K562 (cell line): ENCODE results near the gene CD69. TPM values are rescaled to one million over a fixed set of nuclear protein-coding genes. Genes with fewer than 3 reads are reported as not detected.

ENCODE experiments used
- CBFA2T3 ChIP-seq: fragments of 450-650 bp; IDR thresholded peaks from 2 replicates; pipeline ENCODE4 v1.6.1; 2017
- CEBPG ChIP-seq, 3 experiments: fragments of 200-800 bp in 1 of 3; sonication (Bioruptor generic) in 1 of 3; sonication (generic) in 1 of 3; formaldehyde crosslinking in 1 of 3; IDR thresholded peaks in 2 of 3; conservative IDR thresholded peaks in 1 of 3; 2 replicates each; pipeline versions ENCODE4 v1.6.1 to v1.8.0; 2016 to 2022; ENCODE audit warnings: missing compliant biosample characterization in 2 of 3, missing genetic modification characterization in 2 of 3, mild to moderate bottlenecking in 1 of 3, missing genetic modification reagents in 1 of 3
- ELF2 ChIP-seq: fragments of 250-450 bp; sonication (Bioruptor Pico); IDR thresholded peaks from 2 replicates; pipeline ENCODE4 v1.5.0; 2021; ENCODE audit warnings: mild to moderate bottlenecking
- IFI16 ChIP-seq: fragments of 250-450 bp; sonication (Bioruptor Pico); IDR thresholded peaks from 2 replicates; pipeline ENCODE4 v2.1.2; 2022; ENCODE audit warnings: mild to moderate bottlenecking, inconsistent platforms
- JUND ChIP-seq, 2 experiments: IDR thresholded peaks; 2 replicates in 1 of 2; 3 replicates in 1 of 2; pipeline ENCODE4 v1.6.1; 2011; ENCODE audit warnings: borderline replicate concordance in 2 of 2, low read depth in 2 of 2, low read length in 2 of 2, improper control_type of control experiment in 1 of 2, missing biosample characterization in 1 of 2, missing genetic modification characterization in 1 of 2, missing genetic modification reagents in 1 of 2
- MEIS2 ChIP-seq: fragments of 450-650 bp; IDR thresholded peaks from 2 replicates; pipeline ENCODE4 v1.6.1; 2014; ENCODE audit warnings: mild to moderate bottlenecking; ENCODE audit not compliant: partially characterized antibody
- SMARCA4 ChIP-seq: fragments of 450-650 bp; IDR thresholded peaks from 2 replicates; pipeline ENCODE4 v1.6.1; 2016
- STAG1 ChIP-seq: sonication (generic); formaldehyde crosslinking; IDR thresholded peaks from 2 replicates; pipeline ENCODE4 v1.5.0; 2020; ENCODE audit warnings: missing genetic modification reagents, borderline replicate concordance
- TCF3 ChIP-seq: sonication (generic); formaldehyde crosslinking; IDR thresholded peaks from 2 replicates; pipeline ENCODE4 v1.4.0; 2020; ENCODE audit warnings: mild to moderate bottlenecking, missing genetic modification reagents
- TRIM24 ChIP-seq, 2 experiments: fragments of 450-650 bp; IDR thresholded peaks; 2 replicates each; pipeline ENCODE4 v1.6.1; 2016
- ZNF395 ChIP-seq: fragments of 200-800 bp; sonication (Bioruptor generic); IDR thresholded peaks from 2 replicates; pipeline ENCODE4 v1.6.1; 2017; ENCODE audit warnings: missing genetic modification characterization, missing compliant biosample characterization
- ZNF586 ChIP-seq: fragments of 450-650 bp; formaldehyde crosslinking; conservative IDR thresholded peaks from 2 replicates; pipeline ENCODE4 v1.4.0; 2020; ENCODE audit warnings: mild to moderate bottlenecking, moderate library complexity
- polyA plus RNA-seq, 8 experiments: library from polyadenylated mRNA; depleted of rRNA in 4 of 8; stranded (reverse) in 5 of 8; unstranded in 3 of 8; fragments of >200 nt; fragmentation: Nextera tagmentation in 2 of 8; fragmentation: Illumina TruSeq in 1 of 8; extraction: Ambion mirVana in 2 of 8; extraction: Trizol in 1 of 8; gene quantifications; 2 replicates each; pipeline versions ENCODE4 v1.2.1 to v1.2.3, GENCODE V29; 2011 to 2014; ENCODE audit warnings: inconsistent platforms in 1 of 8, missing spikeins in 1 of 8
- total RNA-seq, 7 experiments: library from RNA; depleted of rRNA in 6 of 7; stranded (reverse); fragments of >200 nt in 6 of 7; fragmentation: Illumina TruSeq in 2 of 7; extraction: Trizol in 2 of 7; gene quantifications; 2 replicates each; pipeline versions ENCODE4 v1.2.1 to v1.2.3, GENCODE V29; 2011 to 2021; ENCODE audit warnings: low replicate concordance in 1 of 7

Gene CD69
- total and polyA plus RNA-seq, 9 of the 15 experiments (the other 6 are each of a cell fraction or from before 2014, with no cell fraction given): 11.7 to 243 (median 54.4) TPM

- TF ChIP-seq ZNF395 (CRISPR knock-in tag) (no peak), JUND (IDR thresholded peaks at IDR 0.05; ENCODE audit: borderline replicate concordance, low read depth, low read length) (no peak), JUND (tag; IDR thresholded peaks at IDR 0.05; ENCODE audit: borderline replicate concordance, low read depth, low read length) (peak; percentile 13; the same call in 1 of the 3 replicates), CBFA2T3 (peak; percentile 24; the same call in 1 of the 2 replicates), TCF3 (peak; percentile 34; the same call in 1 of the 2 replicates), TRIM24 (IDR thresholded peaks at IDR 0.05) (peak in 1 of 2 experiments; percentile 24; a peak in 1 of 4 replicates), MEIS2 (peak; percentile 43), ZNF586 (CRISPR knock-in tag) (no peak), IFI16 (CRISPR knock-in tag) (no peak), CEBPG (CRISPR knock-in tag; IDR thresholded peaks at IDR 0.05) (peak; percentile 67), CEBPG (tag; conservative IDR thresholded peaks at IDR 0.05 in 1 of 2, IDR thresholded peaks at IDR 0.05 in 1 of 2) (peak; percentile 91 to 96), STAG1 (no peak), SMARCA4 (peak; percentile 35; the same call in 1 of the 2 replicates), ELF2 (CRISPR knock-in tag) (no peak)
These were observed 39.2 kb downstream of the CD69 start (continued) for GRCh38 chr12:9721394-9722092.
